H9 (cell line): Measurements from ENCODE around the gene CCDC12. TPM values are rescaled to one million over a fixed set of nuclear protein-coding genes. Genes with fewer than 3 reads are reported as not detected.

ENCODE experiments used
- DNase-seq: peaks from one replicate; pipeline ENCODE4 v3.0.0-alpha.2; 2017
- H2AFZ ChIP-seq: one replicate; pipeline ENCODE4 v1.6.1; 2013; ENCODE audit warnings: mild to moderate bottlenecking, low read length, control low read depth, moderate library complexity
- H2AK5ac ChIP-seq: 2 replicates; pipeline ENCODE4 v1.6.1; 2013; ENCODE audit warnings: low read length, control low read depth, mixed read lengths; ENCODE audit not compliant: insufficient read length
- H2BK120ac ChIP-seq: one replicate; pipeline ENCODE4 v1.6.1; 2013; ENCODE audit warnings: low read depth, mild to moderate bottlenecking, low read length, control low read depth, inconsistent platforms; ENCODE audit not compliant: poor library complexity, severe bottlenecking
- H2BK12ac ChIP-seq: 2 replicates; pipeline ENCODE4 v1.6.1; 2013; ENCODE audit warnings: low read length, control low read depth, mixed read lengths, low read depth; ENCODE audit not compliant: insufficient read length
- H2BK15ac ChIP-seq: 2 replicates; pipeline ENCODE4 v1.6.1; 2013; ENCODE audit warnings: low read depth, low read length, control low read depth
- H2BK20ac ChIP-seq: one replicate; pipeline ENCODE4 v1.6.1; 2013; ENCODE audit warnings: low read depth, mild to moderate bottlenecking, low read length, control low read depth, inconsistent platforms; ENCODE audit not compliant: poor library complexity, severe bottlenecking
- H2BK5ac ChIP-seq: 2 replicates; pipeline ENCODE4 v1.6.1; 2013; ENCODE audit warnings: low read length, control low read depth, mixed read lengths; ENCODE audit not compliant: insufficient read length
- H3K14ac ChIP-seq: 2 replicates; pipeline ENCODE4 v1.6.1; 2013; ENCODE audit warnings: low read length, control low read depth; ENCODE audit not compliant: insufficient read depth
- H3K18ac ChIP-seq: 2 replicates; pipeline ENCODE4 v1.6.1; 2013; ENCODE audit warnings: low read depth, mild to moderate bottlenecking, mixed read lengths, low read length, control low read depth; ENCODE audit not compliant: insufficient read length
- H3K23ac ChIP-seq: 2 replicates; pipeline ENCODE4 v1.6.1; 2013; ENCODE audit warnings: low read length, control low read depth, mixed read lengths, low read depth; ENCODE audit not compliant: insufficient read length
- H3K23me2 ChIP-seq: 2 replicates; pipeline ENCODE4 v1.6.1; 2013; ENCODE audit warnings: low read depth, mild to moderate bottlenecking, mixed read lengths, low read length, control low read depth; ENCODE audit not compliant: insufficient read length, poor library complexity, severe bottlenecking
- H3K27ac ChIP-seq: 2 replicates; pipeline ENCODE4 v1.5.1; 2013; ENCODE audit warnings: low read length, control low read depth, mixed read lengths, low read depth; ENCODE audit not compliant: insufficient read length
- H3K27me3 ChIP-seq: 2 replicates; pipeline ENCODE4 v1.6.1; 2013; ENCODE audit warnings: low read length, control low read depth, inconsistent platforms; ENCODE audit not compliant: insufficient read depth
- H3K4ac ChIP-seq: 2 replicates; pipeline ENCODE4 v1.6.1; 2013; ENCODE audit warnings: low read depth, mild to moderate bottlenecking, control low read depth, inconsistent platforms, low read length, moderate library complexity
- H3K4me1 ChIP-seq: 2 replicates; pipeline ENCODE4 v1.6.1; 2013; ENCODE audit warnings: low read length, control low read depth, inconsistent platforms; ENCODE audit not compliant: insufficient read depth
- H3K4me2 ChIP-seq: 2 replicates; pipeline ENCODE4 v1.6.1; 2013; ENCODE audit warnings: low read length, control low read depth, mixed read lengths; ENCODE audit not compliant: insufficient read length, insufficient read depth
- H3K56ac ChIP-seq: 2 replicates; pipeline ENCODE4 v1.6.1; 2013; ENCODE audit warnings: low read depth, mild to moderate bottlenecking, mixed read lengths, low read length, control low read depth; ENCODE audit not compliant: insufficient read length
- H3K79me1 ChIP-seq: 2 replicates; pipeline ENCODE4 v1.6.1; 2013; ENCODE audit warnings: low read depth, mild to moderate bottlenecking, moderate library complexity, low read length, control low read depth, inconsistent platforms; ENCODE audit not compliant: insufficient read depth, poor library complexity, severe bottlenecking
- H3K79me2 ChIP-seq: 2 replicates; pipeline ENCODE4 v1.6.1; 2013; ENCODE audit warnings: low read length, control low read depth, inconsistent platforms; ENCODE audit not compliant: insufficient read depth
- H3K9ac ChIP-seq: 2 replicates; pipeline ENCODE4 v1.6.1; 2013; ENCODE audit warnings: low read length, control low read depth, mixed read lengths; ENCODE audit not compliant: insufficient read length; ENCODE audit errors: extremely low read depth
- H3K9me3 ChIP-seq: one replicate; pipeline ENCODE4 v1.6.1; 2013; ENCODE audit warnings: low read depth, low read length, inconsistent platforms; ENCODE audit not compliant: control insufficient read depth
- H3T11ph ChIP-seq: one replicate; pipeline ENCODE4 v1.6.1; 2013; ENCODE audit warnings: mild to moderate bottlenecking, low read length, control low read depth, inconsistent platforms
- H4K20me1 ChIP-seq: one replicate; pipeline ENCODE4 v1.6.1; 2013; ENCODE audit not compliant: control insufficient read depth, insufficient read length, insufficient read depth
- H4K5ac ChIP-seq: 2 replicates; pipeline ENCODE4 v1.6.1; 2013; ENCODE audit warnings: low read depth, mild to moderate bottlenecking, mixed read lengths, low read length, control low read depth; ENCODE audit not compliant: insufficient read length
- H4K8ac ChIP-seq: replicated peaks from 2 replicates; pipeline ENCODE4 v1.6.1; 2013; ENCODE audit warnings: low read length, control low read depth, mixed read lengths, low read depth; ENCODE audit not compliant: insufficient read length
- H4K91ac ChIP-seq: 2 replicates; pipeline ENCODE4 v1.6.1; 2013; ENCODE audit warnings: low read depth, mild to moderate bottlenecking, moderate library complexity, mixed read lengths, low read length, control low read depth; ENCODE audit not compliant: insufficient read length
- H3K27ac Mint-ChIP-seq, 3 experiments: 2 replicates in 2 of 3; 3 replicates in 1 of 3; pipeline ENCODE4 v1.8.0; 2020 to 2021; ENCODE audit warnings: mixed read lengths in 3 of 3, mild to moderate bottlenecking in 1 of 3, moderate library complexity in 1 of 3
- H3K27me3 Mint-ChIP-seq: 2 replicates; pipeline ENCODE4 v1.8.0; 2021; ENCODE audit warnings: low read depth, mild to moderate bottlenecking, moderate library complexity, mixed read lengths
- H3K36me3 Mint-ChIP-seq, 3 experiments: 2 replicates in 2 of 3; 3 replicates in 1 of 3; pipeline ENCODE4 v1.8.0; 2020 to 2021; ENCODE audit warnings: low read depth in 3 of 3, mixed read lengths in 3 of 3; ENCODE audit not compliant: insufficient read depth in 1 of 3
- H3K4me1 Mint-ChIP-seq, 2 experiments: 2 replicates each; pipeline ENCODE4 v1.8.0; 2020; ENCODE audit warnings: mixed read lengths in 2 of 2
- H3K4me3 Mint-ChIP-seq, 2 experiments: 2 replicates in 1 of 2; 3 replicates in 1 of 2; pipeline ENCODE4 v1.8.0; 2020 to 2021; ENCODE audit warnings: mild to moderate bottlenecking in 2 of 2, mixed read lengths in 2 of 2, moderate library complexity in 1 of 2
- H3K9me3 Mint-ChIP-seq, 2 experiments: 2 replicates in 1 of 2; 3 replicates in 1 of 2; pipeline ENCODE4 v1.8.0; 2020; ENCODE audit warnings: mild to moderate bottlenecking in 2 of 2, mixed read lengths in 2 of 2, moderate library complexity in 1 of 2
- CTCF ChIP-seq: fragments of 200-600 bp; sonication (generic); conservative IDR thresholded peaks from 3 replicates; pipeline ENCODE4 v1.8.0; 2021; ENCODE audit warnings: antibody characterized with exemption, mild to moderate bottlenecking
- WGBS: extraction: QIAGEN DNeasy Blood & Tissue Kit; methylation state at CpG from one replicate; pipeline ENCODE4 v1.1.7; 2013; ENCODE audit warnings: missing lambda C conversion rate, low lambda C conversion rate, mixed read lengths; ENCODE audit not compliant: insufficient read length; ENCODE audit errors: extremely low coverage; 5-methylcytosine and 5-hydroxymethylcytosine counted together
- total RNA-seq: library from RNA; stranded (reverse); gene quantifications from 2 replicates; pipeline ENCODE4 v1.2.1, GENCODE V29; 2021

The CCDC12 gene
- total RNA-seq, 1 experiment from 2014 or later, result 54.0 TPM

GRCh38 chr3:47017504-47018268, 41.1 kb upstream of the CCDC12 start:
- Histone ChIP-seq H2BK5ac (no peak overlapping the region), H4K8ac (no peak overlapping the region), H3K4ac (no peak overlapping the region), H3K27ac (no peak overlapping the region), H3K79me2 (no peaks in the 10 kb centered on the region), H3K9me3 (no peaks in the 10 kb centered on the region), H2BK15ac (no peak overlapping the region), H3T11ph (no peak overlapping the region), H3K4me1 (no peaks in the 10 kb centered on the region), H2BK12ac (no peak overlapping the region), H3K9ac (no peak overlapping the region), H2BK120ac (no peak overlapping the region), H2AFZ (no peak overlapping the region), H4K20me1 (peaks cover under 1% of the 10 kb centered on the region), H3K56ac (no peak overlapping the region), H4K5ac (no peak overlapping the region), H3K79me1 (no peaks in the 10 kb centered on the region), H4K91ac (no peak overlapping the region), H3K18ac (no peak overlapping the region), H3K23ac (no peak overlapping the region), H3K23me2 (no peaks in the 10 kb centered on the region), H2AK5ac (no peak overlapping the region), H2BK20ac (no peak overlapping the region), H3K4me2 (no peak overlapping the region), H3K27me3 (no peaks in the 10 kb centered on the region), H3K14ac (no peak overlapping the region)
- TF ChIP-seq CTCF, result no peak
- peak; percentile 29 for DNase-seq
- H3K27ac Mint-ChIP-seq, result no peak overlapping the region
- WGBS, result no CpG with 5 or more reads among the region's 6 CpGs
- H3K27me3 Mint-ChIP-seq, result no peaks in the 10 kb centered on the region
- H3K4me1 Mint-ChIP-seq, result peaks cover 15 to 20% of the 10 kb centered on the region in 2 experiments
- H3K36me3 Mint-ChIP-seq, result peaks cover 5 to 40% (median 37%) of the 10 kb centered on the region in 3 experiments; a peak in 6 of 7 replicates
- H3K9me3 Mint-ChIP-seq, result no peaks in the 10 kb centered on the region
- no peak overlapping the region for H3K4me3 Mint-ChIP-seq
